Mesodermal cell (in vitro differentiated cells): ENCODE measurements around the gene SYNGR2.

Experiments used
- H3K27ac ChIP-seq: 2 replicates; pipeline ENCODE4 v1.7.0; 2013; ENCODE audit warnings: mild to moderate bottlenecking, low read depth, low read length, moderate library complexity; ENCODE audit not compliant: severe bottlenecking
- H3K36me3 ChIP-seq: 2 replicates; pipeline ENCODE4 v1.7.1; 2013; ENCODE audit warnings: mild to moderate bottlenecking, low read length, moderate library complexity; ENCODE audit not compliant: control insufficient read depth, insufficient read depth
- H3K4me1 ChIP-seq: one replicate; pipeline ENCODE4 v1.7.1; 2013; ENCODE audit warnings: mild to moderate bottlenecking, low read length; ENCODE audit not compliant: insufficient read depth, control insufficient read depth, poor library complexity, severe bottlenecking
- H3K4me3 ChIP-seq: 2 replicates; pipeline ENCODE4 v1.7.0; 2013; ENCODE audit warnings: low read length, control low read depth, mild to moderate bottlenecking; ENCODE audit not compliant: insufficient read depth, poor library complexity, severe bottlenecking; ENCODE audit errors: extremely low read depth
- H3K9me3 ChIP-seq: 2 replicates; pipeline ENCODE4 v1.7.1; 2013; ENCODE audit warnings: mild to moderate bottlenecking, low read length, moderate library complexity; ENCODE audit not compliant: control insufficient read depth
- WGBS, 2 experiments: methylation state at CpG; one replicate each; pipeline ENCODE4 v1.1.5; 2013; ENCODE audit warnings: missing lambda C conversion rate in 2 of 2; ENCODE audit not compliant: insufficient coverage in 2 of 2; 5-methylcytosine and 5-hydroxymethylcytosine counted together

SYNGR2 gene

DNA sequence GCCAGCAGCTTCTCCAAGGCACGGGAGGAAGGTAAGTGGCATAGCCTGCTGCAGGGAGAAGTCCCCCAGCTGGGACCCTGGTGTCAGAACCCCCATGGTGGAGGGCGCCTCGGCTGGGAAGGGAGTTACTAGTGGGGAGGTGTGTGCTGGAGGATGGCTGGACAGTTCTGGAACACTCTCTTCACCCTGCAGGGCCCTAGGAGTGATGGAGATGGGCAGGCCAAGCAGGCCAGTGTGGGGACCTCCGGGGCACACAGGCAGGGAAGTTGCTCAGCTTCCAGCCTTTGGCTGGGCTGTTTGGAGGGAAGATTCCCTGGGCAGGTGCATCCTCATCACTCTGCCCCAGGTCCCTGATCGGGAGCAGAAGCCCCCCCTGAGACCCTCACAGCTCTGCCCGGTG lies 21.5 kb upstream of the SYNGR2 start:
- no peak overlapping the region for H3K4me3 ChIP-seq
- no peak overlapping the region for H3K27ac ChIP-seq
- 94 to 97% methylated on average over 3 to 4 of the region's 6 CpGs for WGBS, 2 experiments
- H3K9me3 ChIP-seq, result no peaks in the 10 kb centered on the region
- H3K4me1 ChIP-seq, result peaks cover 14% of the 10 kb centered on the region
- no peaks in the 10 kb centered on the region for H3K36me3 ChIP-seq

DNA sequence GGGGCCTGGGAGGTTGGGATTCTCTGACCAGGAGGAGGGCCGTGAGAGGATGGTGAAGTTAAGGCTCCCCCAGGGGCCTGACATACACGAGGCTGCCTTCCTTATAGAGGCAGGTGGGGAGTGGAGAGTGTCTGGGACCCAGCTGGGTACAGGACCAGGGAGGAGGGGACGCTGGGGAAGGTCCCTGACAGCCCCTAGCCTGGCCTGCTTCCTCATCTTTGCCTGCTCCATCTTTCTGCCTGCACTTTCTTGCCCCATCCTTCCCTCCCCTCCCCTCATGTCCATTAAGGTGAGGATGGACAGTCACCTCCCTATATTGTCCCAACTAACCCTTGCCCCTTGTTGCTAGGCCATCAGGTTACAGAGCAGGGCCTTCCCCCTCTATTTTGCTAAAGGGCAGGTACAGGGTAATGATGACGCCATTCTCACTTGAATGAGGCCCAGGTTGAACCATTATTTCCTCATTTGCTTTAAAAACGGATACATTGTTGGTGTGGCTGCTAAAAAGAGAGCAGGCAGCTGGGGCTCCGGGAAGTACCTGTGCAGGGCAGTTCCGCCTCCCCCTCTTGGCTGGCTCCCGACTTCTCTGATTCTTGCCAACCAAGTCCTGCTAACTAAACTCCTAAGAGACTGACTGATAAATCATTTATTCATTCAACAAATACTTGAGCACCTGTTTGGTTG lies 20.9 kb upstream of the SYNGR2 start:
- H3K36me3 ChIP-seq, result no peaks in the 10 kb centered on the region
- H3K4me3 ChIP-seq, result no peak overlapping the region
- peaks cover 12% of the 10 kb centered on the region for H3K4me1 ChIP-seq
- H3K9me3 ChIP-seq, result no peaks in the 10 kb centered on the region
- WGBS, 2 experiments, result 70 to 87% methylated on average over 4 to 7 of the region's 8 CpGs
- H3K27ac ChIP-seq, result no peak overlapping the region

DNA sequence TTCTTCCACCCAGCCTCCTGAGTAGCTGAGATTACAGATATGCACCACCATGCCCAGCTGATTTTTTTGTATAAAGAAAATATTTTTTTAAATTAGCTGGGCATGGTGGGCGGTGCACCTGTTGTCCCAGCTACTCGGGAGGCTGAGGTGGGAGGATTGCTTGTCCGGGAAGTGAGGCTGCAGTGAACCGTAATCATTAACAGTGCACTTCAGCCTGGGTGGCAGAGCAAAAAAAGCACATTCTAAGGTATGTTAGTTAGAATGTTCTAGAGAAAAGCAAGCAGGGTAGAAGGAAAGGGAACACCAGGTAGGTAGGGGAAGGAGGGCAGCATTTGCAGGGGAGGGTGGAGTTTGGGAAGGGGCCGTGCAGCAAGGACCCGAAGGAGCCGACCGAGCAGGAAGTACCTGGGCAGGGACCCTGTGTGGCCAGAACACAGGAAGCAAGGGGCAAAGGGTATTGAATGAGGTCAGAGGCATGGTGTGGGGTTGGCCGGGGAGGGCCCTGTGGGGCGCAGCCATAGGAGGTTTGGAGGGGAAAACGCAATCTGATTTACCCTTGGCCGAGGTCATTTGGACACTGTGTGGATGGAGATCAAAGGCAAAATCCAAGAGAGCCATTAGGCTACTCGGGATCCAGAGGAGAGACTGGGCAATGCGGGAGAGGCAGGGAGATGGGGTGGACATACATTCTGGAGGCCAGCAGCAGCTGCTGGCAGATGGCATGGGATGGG lies 19.9 kb upstream of the SYNGR2 start:
- WGBS, 2 experiments, result 93 to 94% methylated on average over 12 to 14 of the region's 14 CpGs
- Histone ChIP-seq H3K9me3 (no peaks in the 10 kb centered on the region), H3K4me3 (no peak overlapping the region), H3K36me3 (no peaks in the 10 kb centered on the region), H3K27ac (no peak overlapping the region), H3K4me1 (peaks cover 12% of the 10 kb centered on the region)

DNA sequence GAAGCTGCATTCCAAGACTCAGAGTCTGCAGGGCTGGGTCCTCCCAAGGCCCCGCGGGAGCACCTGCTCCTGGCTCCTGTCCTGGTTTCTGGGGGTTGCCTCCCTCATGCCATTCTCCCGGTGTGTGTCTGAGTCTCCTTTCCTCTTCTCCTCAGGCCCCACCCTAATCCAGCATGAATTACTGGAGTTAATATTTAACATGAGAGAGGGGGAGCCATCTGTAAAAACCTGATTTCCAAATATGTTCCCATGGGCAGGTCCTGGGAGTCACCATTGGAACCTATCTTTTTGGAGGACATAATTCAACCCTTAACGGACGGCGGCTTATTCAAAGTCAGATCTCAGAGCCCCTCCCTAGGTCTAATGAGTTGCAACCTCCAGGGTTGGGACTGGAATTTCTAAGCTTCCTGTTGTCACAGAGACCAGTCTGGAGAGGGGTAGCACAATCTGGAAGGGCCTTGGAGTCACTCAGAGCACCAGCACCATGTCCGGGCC lies 16.8 kb upstream of the SYNGR2 start:
- Histone ChIP-seq H3K27ac (peak overlapping the region; percentile 64), H3K36me3 (no peaks in the 10 kb centered on the region), H3K9me3 (no peaks in the 10 kb centered on the region), H3K4me1 (peaks cover 12% of the 10 kb centered on the region), H3K4me3 (no peak overlapping the region)
- whole genome bisulfite sequencing, 2 experiments, result 90 to 96% methylated on average over 5 to 6 of the region's 7 CpGs

DNA sequence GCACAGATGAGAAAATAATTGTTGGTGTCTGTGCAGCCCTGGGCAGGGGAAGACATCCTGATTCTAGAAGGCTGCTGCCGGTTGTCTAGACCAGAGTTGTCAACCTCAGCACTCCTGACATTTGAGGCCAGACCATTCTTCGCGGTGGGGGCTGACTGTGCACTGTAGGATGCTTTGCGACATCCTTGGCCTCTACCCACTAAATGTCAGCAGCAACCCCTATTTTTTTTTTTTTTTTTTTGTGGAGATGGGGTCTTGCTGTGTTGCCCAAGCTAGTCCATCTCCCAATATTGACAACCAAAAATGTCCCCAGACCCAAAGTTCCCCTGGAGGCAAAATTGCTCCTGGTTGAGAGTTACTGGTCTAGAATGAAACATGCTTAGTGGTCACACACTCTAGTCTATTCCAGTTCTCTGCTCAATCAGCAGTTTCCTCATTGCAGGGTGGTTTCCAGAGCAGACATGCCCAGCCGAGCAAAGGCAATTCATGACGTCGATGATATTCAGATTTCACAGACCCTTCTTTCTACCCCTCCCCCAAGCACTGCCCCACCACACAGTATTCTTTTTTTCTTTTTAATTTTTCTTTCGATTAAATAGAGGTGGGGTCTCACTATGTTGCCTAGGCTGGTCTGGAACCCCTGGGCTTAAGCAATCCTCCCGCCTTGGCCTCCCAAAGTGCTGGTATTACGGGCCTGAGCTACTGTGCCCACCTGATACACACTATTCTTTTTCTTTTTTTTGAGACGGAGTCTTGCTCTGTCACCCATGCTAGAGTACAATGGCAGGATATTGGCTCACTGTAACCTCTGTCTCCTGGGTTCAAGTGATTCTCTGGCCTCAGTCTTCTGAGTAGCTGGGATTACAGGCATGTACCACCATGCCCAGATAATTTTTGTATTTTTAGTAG lies 13.2 kb upstream of the SYNGR2 start:
- 82 to 88% methylated on average over 6 to 8 of the region's 11 CpGs for WGBS, 2 experiments
- Histone ChIP-seq H3K9me3 (no peaks in the 10 kb centered on the region), H3K27ac (no peak overlapping the region), H3K36me3 (no peaks in the 10 kb centered on the region), H3K4me1 (peaks cover 16% of the 10 kb centered on the region), H3K4me3 (no peak overlapping the region)

DNA sequence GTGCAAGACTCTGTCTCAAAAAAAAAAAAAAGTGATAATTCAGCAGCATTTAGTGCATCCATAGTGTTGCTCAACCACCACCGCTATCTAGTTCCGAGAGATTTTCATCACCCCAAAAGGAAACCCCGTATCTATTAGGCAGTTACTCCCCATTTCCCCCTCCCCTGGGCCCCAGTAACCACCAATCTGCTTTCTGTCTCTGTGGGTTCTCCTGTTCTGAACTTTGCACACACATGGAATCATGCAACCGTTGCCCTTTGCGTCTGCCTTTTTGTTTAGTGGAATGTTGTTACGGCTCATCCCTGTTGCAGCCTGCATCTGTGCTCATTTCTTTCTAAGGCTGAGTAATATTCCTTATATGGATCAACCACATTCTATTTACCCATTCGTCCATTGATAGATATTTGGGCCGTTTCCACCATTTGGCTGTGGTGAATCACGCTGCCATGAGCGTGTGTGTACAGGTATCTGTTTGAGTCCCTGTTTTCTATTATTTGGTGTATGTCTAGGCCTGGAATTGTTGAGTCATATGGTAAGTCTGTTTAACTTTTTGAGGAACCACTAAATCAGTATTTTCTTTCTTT lies 8.7 kb upstream of the SYNGR2 start:
- no peak overlapping the region for H3K4me3 ChIP-seq
- peaks cover 4% of the 10 kb centered on the region for H3K4me1 ChIP-seq
- H3K9me3 ChIP-seq, result no peaks in the 10 kb centered on the region
- H3K36me3 ChIP-seq, result no peaks in the 10 kb centered on the region
- no peak overlapping the region for H3K27ac ChIP-seq
- WGBS, 2 experiments, result 92 to 98% methylated on average over 3 to 7 of the region's 10 CpGs

DNA sequence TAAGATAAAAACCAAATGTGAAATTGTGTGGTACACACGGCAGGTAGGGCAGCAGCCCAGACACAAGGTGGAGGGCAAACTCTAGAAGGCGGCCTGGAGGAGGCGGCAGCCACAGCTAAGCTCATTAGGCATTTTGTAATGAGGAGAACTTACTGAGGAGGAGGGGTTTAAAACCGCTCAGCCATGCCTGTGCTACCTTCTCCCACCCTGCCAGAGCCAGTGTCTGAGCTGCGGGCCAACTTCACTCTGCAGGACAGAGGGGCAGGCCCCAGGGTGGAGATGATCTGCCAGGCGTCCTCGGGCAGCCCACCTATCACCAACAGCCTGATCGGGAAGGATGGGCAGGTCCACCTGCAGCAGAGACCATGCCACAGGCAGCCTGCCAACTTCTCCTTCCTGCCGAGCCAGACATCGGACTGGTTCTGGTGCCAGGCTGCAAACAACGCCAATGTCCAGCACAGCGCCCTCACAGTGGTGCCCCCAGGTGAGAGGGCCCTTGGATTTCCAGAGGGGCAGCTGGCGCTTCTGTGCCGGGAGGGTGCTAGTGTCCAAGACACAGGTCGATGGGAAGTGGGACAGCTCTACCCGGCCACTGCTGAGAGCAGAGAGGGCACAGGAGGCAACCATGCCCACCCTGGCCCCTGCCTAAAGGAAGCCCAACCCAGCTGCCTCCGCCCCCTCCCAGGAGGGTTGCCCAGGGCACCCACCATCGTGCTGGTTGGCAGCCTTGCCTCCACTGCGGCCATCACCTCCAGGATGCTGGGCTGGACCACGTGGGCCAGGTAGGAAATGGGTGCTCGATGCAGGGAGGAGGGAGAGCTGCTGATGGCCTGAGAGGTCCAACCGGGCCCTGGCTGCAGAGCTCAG lies 4.3 kb upstream of the SYNGR2 start:
- 86 to 94% methylated on average over 20 to 22 of the region's 22 CpGs for WGBS, 2 experiments
- no peaks in the 10 kb centered on the region for H3K9me3 ChIP-seq
- H3K4me1 ChIP-seq, result peaks cover 4% of the 10 kb centered on the region
- no peak overlapping the region for H3K27ac ChIP-seq
- H3K36me3 ChIP-seq, result no peaks in the 10 kb centered on the region
- H3K4me3 ChIP-seq, result no peak overlapping the region

DNA sequence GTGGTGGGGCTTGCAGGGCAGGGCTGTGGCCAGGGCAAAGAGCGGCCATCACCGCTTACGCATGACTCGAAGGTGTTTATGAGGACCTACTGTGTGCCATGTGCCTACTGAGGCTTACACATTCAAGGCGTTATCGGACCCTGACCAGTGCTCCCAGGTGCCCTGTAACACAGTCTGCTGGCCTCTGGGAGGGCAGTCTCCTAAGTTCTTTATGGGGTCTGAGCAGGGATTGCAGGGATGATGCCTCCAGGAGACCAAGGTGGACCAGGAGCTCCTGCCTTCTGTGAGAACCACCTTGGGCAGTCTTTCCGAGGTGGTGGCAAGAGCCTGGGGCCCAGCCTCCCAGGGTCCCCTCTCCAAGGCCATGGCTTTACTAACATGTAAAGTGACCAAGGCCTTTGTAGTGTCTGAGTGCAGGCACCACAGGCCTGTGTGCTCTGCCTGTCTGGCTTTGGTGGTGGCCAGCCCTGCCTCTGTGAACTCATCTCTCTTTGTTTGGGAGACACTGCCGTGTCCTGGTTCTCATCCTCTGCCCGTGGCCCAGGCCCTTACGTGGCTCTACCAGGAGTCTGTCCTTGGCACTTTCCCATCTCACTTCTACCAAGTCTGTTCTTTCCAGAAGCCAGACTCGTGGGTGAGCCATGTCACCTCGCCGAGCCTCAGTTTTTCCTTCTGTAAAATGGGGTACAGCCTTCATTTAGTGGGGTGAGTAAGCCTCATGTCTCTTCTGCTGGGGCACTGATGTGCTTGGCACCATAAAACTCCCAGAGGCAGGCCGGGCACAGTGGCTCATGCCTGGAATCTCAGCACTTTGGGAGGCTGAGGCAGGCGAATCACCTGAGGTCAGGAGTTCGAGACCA lies 3.4 kb upstream of the SYNGR2 start:
- no peaks in the 10 kb centered on the region for H3K36me3 ChIP-seq
- 91 to 98% methylated on average over 14 to 16 of the region's 16 CpGs for WGBS, 2 experiments
- no peak overlapping the region for H3K27ac ChIP-seq
- H3K4me1 ChIP-seq, result no peaks in the 10 kb centered on the region
- H3K9me3 ChIP-seq, result no peaks in the 10 kb centered on the region
- no peak overlapping the region for H3K4me3 ChIP-seq

DNA sequence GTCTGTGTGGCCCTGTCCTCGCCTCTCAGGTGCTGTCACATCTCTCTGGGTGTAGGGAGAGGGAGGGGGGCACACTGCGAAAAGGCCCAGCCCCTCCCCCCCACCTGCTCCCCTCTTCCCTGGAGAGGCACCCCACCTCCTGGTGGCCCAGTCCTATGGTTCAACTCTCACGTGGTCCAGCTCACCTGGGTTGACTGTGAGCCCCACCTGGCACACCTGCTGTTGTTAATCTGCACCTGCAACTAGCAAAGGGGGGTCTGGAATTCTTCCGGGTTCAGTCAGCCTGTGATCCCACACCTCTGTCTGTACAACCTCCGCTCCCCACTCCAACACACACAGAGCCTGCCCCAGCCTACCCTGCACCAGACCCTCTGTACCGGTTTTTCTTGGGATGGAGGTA lies 2.0 kb upstream of the SYNGR2 start:
- H3K4me1 ChIP-seq, result no peaks in the 10 kb centered on the region
- H3K4me3 ChIP-seq, result no peak overlapping the region
- H3K27ac ChIP-seq, result no peak overlapping the region
- H3K36me3 ChIP-seq, result peaks cover 4% of the 10 kb centered on the region
- no peaks in the 10 kb centered on the region for H3K9me3 ChIP-seq
- WGBS, 2 experiments, result 80% methylated on average over 1 of the region's 6 CpGs; no CpG with 5 or more reads in 1 of the 2 experiments
